ENCODE results near the gene CDR2. TPM values are rescaled to one million over a fixed set of nuclear protein-coding genes. Genes with fewer than 3 reads are reported as not detected.

The CDR2 gene
- total RNA-seq, 8 experiments from 2014 or later = 10.0 to 31.5 (median 18.3) TPM

DNA sequence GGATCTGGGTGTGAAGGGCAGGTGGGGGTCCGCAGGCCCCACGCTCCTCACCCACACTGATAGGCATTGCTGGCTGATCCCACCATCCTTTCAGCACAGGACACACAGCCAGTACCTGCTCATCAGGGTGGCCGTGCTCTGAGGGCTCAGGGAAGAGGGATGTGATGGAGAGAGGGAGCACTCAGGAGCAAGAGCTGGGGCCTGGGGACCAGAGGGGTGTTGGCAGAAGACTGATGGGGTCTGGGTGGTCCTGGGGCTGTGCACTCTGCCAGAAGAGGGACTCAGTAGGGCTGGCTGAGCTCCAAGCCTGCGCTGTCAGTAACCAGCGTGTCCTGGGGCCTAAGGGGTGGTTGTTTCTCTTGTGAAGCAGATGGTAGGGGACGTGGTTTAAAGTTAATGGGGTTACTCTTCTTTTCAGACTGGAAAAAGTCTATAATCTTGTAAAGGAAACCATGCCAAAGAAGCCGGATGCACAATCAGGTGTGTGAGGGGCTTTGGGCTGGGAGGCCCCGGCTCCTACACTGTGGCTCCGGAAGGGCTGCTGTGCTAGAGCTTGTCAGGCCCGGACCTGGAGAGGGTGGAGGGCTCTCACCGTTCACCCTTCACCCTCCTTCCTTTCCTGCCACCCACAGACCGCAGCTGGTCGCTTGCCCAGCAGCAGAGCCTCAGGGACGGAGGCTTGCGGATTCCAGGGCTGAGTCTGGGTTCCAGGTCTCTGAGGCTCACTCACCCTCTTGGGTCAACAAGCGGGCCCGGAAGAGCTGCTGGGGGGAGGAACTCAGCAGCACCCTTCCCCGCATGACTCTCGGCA lies 49.4 kb downstream of the CDR2 start:
- 82 to 100% (median 93%) methylated on average over 1 to 10 of the region's 19 CpGs; no CpG with 5 or more reads in 4 of the 10 experiments for WGBS, 10 experiments
- in situ Hi-C loops (cut with MboI; ENCODE audit: low pct_unique_long_range_greater_than_20kb in 2 of 9, low sequenced_read_pairs in 9 of 9, unreplicated experiment in 9 of 9) = loop anchor here in 3 of 9 experiments (10.0 to 25.0 kb wide), 3 partner anchors 1138 to 1463 kb away; no protein-coding TSS in a partner anchor
- H3K4me3 ChIP-seq = no peak overlapping the region
- H3K4me1 ChIP-seq (replicated peaks in 1 of 2) = peaks cover 0 to 3% of the 10 kb centered on the region in 2 donors
- ATAC-seq (replicated peaks in 6 of 8) = no peak
- H3K27ac ChIP-seq = no peak overlapping the region

DNA sequence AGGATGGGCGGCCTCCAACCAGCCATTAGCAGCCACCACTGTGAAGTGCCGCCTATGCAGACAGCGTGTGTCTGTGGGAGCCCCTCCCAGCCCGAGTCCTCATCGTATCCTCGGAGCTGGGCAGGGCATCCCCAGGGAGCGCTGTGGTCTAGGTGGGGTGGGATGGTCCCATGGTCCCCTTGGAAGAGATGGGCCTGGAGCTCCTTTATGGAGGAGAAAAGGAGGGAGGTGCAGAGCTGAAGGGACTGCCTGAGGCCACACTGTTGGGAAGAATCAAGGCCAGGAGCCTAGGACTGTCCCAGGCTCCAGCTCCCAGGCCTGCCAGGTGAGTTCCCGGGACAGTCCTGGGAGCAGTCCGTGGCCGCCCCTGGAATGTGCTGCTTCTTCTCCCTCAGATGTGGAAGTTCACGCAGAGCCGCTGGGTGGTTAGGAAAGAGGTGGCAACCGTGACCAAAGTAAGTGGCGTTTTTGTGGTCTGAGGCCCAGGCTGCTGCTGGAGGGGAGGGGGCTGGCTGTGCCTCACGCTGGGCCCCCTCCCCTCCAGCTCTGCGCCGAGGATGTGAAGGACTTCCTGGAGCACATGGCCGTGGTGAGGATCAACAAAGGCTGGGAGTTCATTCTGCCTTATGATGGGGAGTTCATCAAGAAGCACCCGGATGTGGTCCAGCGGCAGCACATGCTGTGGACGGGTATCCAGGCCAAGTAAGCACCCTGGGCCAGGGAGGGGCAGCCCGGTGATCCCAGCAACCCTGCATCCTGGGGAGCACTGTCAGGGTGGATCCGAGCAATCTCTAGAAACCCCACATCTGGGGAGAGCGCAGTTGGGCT lies 50.2 kb downstream of the CDR2 start:
- H3K27ac ChIP-seq = no peak overlapping the region
- in situ Hi-C loops (cut with MboI; ENCODE audit: low pct_unique_long_range_greater_than_20kb in 2 of 9, low sequenced_read_pairs in 9 of 9, unreplicated experiment in 9 of 9) = loop anchor here in 1 of 9 experiments (10.0 kb wide), 1 partner anchor 1139 kb away; no protein-coding TSS in a partner anchor
- 87 to 100% (median 97%) methylated on average over 1 to 5 of the region's 24 CpGs; no CpG with 5 or more reads in 4 of the 10 experiments for WGBS, 10 experiments
- H3K4me1 ChIP-seq (replicated peaks in 1 of 2) = peaks cover 0 to 3% of the 10 kb centered on the region in 2 donors
- H3K4me3 ChIP-seq = no peak overlapping the region
- ATAC-seq (replicated peaks in 6 of 8) = no peak

DNA sequence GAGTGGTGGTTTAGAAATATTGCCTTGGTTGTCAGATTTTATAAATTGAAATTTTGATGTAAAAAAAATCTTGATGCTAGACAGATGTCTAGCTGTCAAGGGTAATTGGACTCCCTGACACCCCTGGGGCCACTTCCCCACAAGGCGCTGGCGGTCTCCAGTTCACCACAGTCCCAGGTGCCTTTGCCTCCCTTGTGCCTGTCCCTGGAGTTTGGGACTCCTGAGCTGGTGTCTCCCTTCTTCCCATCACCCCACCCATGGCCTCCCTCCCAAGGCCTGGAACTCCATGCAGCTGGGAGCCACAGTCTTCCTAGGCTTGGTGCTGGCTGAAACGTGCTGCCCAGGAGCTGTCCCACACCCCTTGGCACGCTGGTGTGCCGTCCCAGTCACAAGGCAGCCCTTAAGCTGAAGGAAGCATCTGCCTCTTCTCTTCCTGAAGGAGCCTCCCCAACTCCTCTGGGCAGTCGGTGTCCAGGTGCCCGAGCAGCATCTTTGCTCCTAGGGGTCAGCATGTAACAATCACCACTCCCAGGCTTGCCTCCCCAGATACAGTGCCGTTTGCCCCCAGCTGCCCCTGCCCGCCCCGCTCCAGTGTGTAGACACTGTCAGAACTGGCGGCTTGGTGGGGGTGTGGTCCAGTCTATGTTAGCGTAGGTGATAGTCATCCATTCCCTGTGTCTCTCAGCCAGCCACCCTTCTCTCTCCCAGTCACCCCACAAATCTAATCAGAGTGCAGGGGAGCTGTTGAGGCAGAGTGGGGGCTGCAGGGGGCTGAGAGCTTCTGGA lies 51.1 kb downstream of the CDR2 start:
- ATAC-seq (replicated peaks in 6 of 8) = no peak
- peaks cover 0 to 3% of the 10 kb centered on the region in 2 donors for H3K4me1 ChIP-seq (replicated peaks in 1 of 2)
- in situ Hi-C loops (cut with MboI; ENCODE audit: low pct_unique_long_range_greater_than_20kb in 2 of 9, low sequenced_read_pairs in 9 of 9, unreplicated experiment in 9 of 9) = loop anchor here in 1 of 9 experiments (10.0 kb wide), 1 partner anchor 1139 kb away; no protein-coding TSS in a partner anchor
- H3K4me3 ChIP-seq = no peak overlapping the region
- H3K27ac ChIP-seq = no peak overlapping the region
- WGBS, 10 experiments = 20 to 100% (median 100%) methylated on average over 1 to 4 of the region's 12 CpGs; no CpG with 5 or more reads in 5 of the 10 experiments

DNA sequence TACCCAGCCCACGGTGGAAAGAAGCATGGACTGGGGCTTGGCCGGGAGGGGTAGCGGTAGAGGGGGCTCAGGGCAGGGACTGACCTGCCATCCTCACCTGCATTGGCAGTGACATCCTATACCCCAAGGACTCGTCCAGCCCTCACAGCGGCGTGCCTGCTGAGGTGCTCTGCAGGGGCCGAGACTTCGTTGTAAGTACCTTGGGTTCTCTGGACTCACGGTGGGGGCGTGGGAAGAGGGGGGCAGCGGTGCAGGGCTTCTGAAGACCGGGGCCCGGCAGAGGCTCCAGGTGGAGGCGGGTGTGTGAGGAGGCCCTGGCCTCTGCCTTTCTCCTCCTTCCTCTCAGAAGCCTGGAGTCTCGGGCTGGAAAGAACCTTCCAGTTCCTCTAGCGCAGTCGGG lies 51.7 kb downstream of the CDR2 start:
- in situ Hi-C loops (cut with MboI; ENCODE audit: low pct_unique_long_range_greater_than_20kb in 2 of 9, low sequenced_read_pairs in 9 of 9, unreplicated experiment in 9 of 9) = loop anchor here in 1 of 9 experiments (10.0 kb wide), 1 partner anchor 1138 kb away; no protein-coding TSS in a partner anchor
- WGBS, 10 experiments = 100% methylated on average over 8 of the region's 17 CpGs; no CpG with 5 or more reads in 9 of the 10 experiments

DNA sequence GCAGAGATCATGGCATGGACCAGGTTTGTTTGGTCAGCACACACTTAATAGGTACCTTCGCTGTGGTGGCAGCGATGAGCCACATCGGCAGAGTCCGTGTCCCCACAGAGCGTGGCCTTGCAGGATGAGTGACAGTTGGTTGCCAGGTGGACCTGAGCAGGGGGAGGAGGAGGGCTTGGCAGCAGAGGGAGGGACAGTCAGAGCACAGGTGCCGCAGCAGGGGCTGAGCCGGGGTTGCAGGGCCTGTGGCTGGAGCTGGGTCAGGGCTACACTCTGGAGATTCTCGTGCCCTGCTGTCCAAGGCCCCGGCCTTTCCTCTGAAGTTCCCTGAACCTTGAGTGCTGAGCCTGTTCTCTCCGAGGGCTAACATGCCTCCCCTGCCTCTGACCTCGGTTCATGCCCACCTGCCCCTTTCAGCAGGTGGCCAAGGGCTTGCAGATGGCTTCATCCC lies 52.4 kb downstream of the CDR2 start:
- 40 to 90% (median 80%) methylated on average over 1 to 4 of the region's 11 CpGs; no CpG with 5 or more reads in 7 of the 10 experiments for WGBS, 10 experiments
- peaks cover 0 to 3% of the 10 kb centered on the region in 2 donors for H3K4me1 ChIP-seq (replicated peaks in 1 of 2)
- no peak for ATAC-seq (replicated peaks in 6 of 8)
- in situ Hi-C loops (cut with MboI; ENCODE audit: low pct_unique_long_range_greater_than_20kb in 2 of 9, low sequenced_read_pairs in 9 of 9, unreplicated experiment in 9 of 9) = loop anchor here in 1 of 9 experiments (10.0 kb wide), 1 partner anchor 1137 kb away; no protein-coding TSS in a partner anchor
- no peak overlapping the region for H3K27ac ChIP-seq
- H3K4me3 ChIP-seq = no peak overlapping the region

More for the DNA sequence above, 51.7 kb downstream of the CDR2 start:
- no peak overlapping the region for H3K27ac ChIP-seq
- H3K4me1 ChIP-seq (replicated peaks in 1 of 2) = peaks cover 0 to 3% of the 10 kb centered on the region in 2 donors
- ATAC-seq (replicated peaks in 6 of 8) = no peak
- no peak overlapping the region for H3K4me3 ChIP-seq

DNA sequence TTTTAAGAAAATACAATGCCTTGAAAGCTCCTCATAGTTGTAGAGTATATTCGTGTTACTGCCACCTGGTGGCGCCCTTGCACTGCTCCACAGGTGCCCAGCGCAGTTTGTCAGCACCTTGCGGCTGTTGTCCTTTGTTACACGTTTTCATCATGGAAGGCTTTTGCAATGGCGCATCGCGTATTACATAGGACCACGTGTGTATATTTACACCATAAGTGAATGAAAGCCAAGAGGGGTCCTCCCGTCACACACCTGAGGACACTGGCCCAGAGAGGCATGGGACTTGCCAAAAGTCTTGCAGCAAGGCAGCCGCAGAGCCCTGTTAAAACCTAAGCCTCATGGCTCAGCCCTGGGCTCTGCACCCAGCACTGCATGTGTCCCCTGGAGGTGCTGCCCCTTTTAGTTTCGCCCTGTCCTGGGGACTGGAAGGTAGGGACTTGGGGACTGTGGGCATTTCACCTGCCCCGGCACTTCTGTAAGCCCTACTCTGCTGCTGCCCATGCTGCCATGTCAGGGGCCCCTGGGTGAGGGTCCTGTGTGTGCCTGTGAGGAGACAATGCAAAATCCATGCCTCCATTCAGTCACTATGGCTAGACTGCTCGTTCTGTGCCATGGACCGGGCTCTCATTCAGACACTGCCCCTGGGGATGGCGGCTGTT lies 52.9 kb downstream of the CDR2 start:
- in situ Hi-C loops (cut with MboI; ENCODE audit: low pct_unique_long_range_greater_than_20kb in 2 of 9, low sequenced_read_pairs in 9 of 9, unreplicated experiment in 9 of 9) = loop anchor here in 1 of 9 experiments (10.0 kb wide), 1 partner anchor 1137 kb away; no protein-coding TSS in a partner anchor
- Histone ChIP-seq H3K4me3 (no peak overlapping the region), H3K4me1 (replicated peaks in 1 of 2) (peaks cover 0 to 3% of the 10 kb centered on the region in 2 donors), H3K27ac (no peak overlapping the region)
- peak; percentile 70 to 87 (median 75) for ATAC-seq (replicated peaks in 6 of 8)
- 14 to 100% (median 25%) methylated on average over 1 to 11 of the region's 16 CpGs; no CpG with 5 or more reads in 1 of the 10 experiments for WGBS, 10 experiments

DNA sequence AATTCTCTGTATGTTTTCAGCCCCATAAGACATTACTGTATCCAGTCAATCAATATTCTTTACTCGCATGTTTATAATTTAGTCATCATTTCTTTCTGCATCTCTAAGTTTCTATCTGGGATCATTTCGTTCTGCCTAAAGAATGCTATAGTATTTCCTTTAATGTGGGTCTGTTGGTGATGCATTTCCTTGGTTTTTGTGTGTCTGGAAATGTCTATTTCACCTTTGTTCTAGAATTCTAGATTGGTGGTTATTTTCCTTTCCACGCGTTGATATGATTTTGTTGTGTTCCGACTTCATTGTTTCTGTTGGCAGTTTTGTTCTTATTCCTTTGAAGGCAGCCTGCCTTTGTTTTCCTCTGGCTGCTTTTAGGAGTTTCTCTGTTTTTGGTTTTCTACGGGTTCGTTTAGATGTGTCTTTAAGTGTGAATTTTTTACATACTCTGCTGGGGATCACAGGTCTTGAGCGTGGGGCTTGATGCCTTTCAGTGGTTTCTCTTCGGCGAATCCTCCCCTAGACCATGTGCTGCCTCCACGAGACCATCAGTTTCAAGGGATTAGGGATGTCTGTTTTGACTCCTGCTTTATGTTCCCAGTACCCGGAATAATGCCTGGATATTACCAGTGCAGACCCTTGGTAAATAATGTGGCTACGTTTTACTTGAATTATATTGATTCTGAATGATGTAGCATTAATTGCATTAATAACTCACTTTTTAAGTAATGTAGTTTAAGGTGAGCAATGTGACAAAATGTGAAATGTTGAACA lies 53.7 kb downstream of the CDR2 start:
- Histone ChIP-seq H3K27ac (no peak overlapping the region), H3K4me3 (no peak overlapping the region), H3K4me1 (replicated peaks in 1 of 2) (peaks cover 0 to 3% of the 10 kb centered on the region in 2 donors)
- 25 to 85% (median 73%) methylated on average over 4 to 12 of the region's 13 CpGs for WGBS, 10 experiments
- in situ Hi-C loops (cut with MboI; ENCODE audit: low pct_unique_long_range_greater_than_20kb in 2 of 9, low sequenced_read_pairs in 9 of 9, unreplicated experiment in 9 of 9) = loop anchor here in 1 of 9 experiments (10.0 kb wide), 1 partner anchor 1136 kb away; no protein-coding TSS in a partner anchor
- peak in 3 of 8 experiments; percentile 5 to 9 (median 6) for ATAC-seq (replicated peaks in 6 of 8)

DNA sequence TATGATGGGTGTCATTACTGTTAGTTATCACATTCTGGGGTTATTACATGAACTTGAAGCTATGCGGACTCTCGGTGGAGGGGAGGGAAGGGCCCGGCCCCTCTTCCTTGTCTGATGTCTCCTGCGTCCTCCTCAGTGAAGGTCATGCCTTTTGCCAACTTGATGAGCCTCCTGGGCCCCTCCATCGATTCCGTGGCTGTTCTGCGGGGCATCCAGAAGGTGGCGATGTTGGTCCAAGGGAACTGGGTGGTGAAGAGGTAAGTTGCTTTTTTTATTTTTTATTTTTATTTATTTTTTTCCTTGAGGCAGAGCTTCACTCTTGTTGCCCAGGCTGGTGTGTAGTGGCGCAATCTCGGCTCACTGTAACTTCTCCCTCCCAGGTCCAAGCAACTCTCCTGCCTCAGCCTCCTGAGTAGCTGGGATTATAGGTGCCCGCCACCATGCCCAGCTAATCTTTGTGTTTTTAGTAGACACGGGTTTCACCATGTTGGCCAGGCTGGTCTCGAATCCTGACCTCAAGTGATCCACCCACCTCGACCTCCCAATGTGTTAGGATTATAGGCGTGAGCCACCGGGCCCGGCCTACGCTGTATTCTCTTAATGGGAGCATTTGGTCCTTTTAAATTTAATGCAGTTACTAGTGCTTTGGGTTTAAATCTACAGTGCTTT lies 55.6 kb downstream of the CDR2 start:
- WGBS, 10 experiments = 77 to 100% (median 93%) methylated on average over 1 to 15 of the region's 18 CpGs; no CpG with 5 or more reads in 2 of the 10 experiments
- H3K4me3 ChIP-seq = no peak overlapping the region
- in situ Hi-C loops (cut with MboI; ENCODE audit: low pct_unique_long_range_greater_than_20kb in 2 of 9, low sequenced_read_pairs in 9 of 9, unreplicated experiment in 9 of 9) = no loop called here
- peak in 1 of 8 experiments; percentile 12 for ATAC-seq (replicated peaks in 6 of 8)
- H3K4me1 ChIP-seq (replicated peaks in 1 of 2) = peaks cover 0 to 3% of the 10 kb centered on the region in 2 donors
- no peak overlapping the region for H3K27ac ChIP-seq

DNA sequence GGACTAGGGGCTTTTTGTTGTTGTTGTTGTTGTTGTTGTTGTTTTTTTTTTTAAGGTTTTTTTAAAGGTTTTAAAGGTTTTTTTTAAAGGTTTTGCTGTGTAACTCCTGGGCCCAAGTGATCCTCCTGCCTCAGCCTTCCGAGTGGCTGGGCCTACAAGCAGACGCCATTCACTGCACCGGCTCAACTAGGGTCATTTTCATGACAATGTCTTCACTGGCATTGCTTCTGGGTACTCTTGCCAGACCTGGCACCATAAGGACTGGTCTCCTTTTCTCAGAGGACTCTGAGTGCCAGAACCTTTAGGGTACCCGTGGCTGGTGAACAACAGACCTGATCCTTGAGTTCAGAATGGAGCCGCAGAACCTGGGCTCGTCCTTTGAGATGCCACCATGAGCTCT lies 56.8 kb downstream of the CDR2 start:
- no peak overlapping the region for H3K27ac ChIP-seq
- in situ Hi-C loops (cut with MboI; ENCODE audit: low pct_unique_long_range_greater_than_20kb in 2 of 9, low sequenced_read_pairs in 9 of 9, unreplicated experiment in 9 of 9) = no loop called here
- peaks cover 0 to 3% of the 10 kb centered on the region in 2 donors for H3K4me1 ChIP-seq (replicated peaks in 1 of 2)
- H3K4me3 ChIP-seq = no peak overlapping the region
- ATAC-seq (replicated peaks in 6 of 8) = no peak
- WGBS, 10 experiments = 89 to 100% (median 94%) methylated on average over 1 to 6 of the region's 6 CpGs; no CpG with 5 or more reads in 5 of the 10 experiments

DNA sequence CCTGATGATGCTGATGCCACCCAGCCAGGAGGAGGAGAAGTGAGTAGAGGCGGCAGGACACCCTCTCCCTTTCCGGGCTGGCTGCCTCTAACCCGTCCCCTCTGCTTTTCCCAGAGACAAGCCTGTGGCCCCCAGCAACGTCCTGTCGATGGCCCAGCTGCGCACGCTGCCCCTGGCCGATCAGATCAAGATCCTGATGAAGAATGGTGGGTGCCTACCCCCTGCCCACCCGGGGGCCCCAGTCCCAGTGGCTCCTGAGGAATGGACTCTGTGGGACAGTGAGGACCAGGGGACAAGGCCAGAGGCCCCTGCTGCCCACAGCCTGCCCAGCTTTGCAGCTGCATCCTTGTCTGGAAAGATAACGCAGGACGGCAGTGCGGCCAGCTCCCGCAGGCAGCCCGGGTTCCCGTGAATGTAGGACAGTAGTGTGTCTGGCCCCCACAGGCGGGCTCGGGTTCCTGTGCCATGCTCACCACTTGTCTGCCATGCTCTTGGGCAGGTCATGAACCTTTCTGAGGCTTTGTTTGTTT lies 57.4 kb downstream of the CDR2 start:
- peak in 1 of 8 experiments; percentile 8 for ATAC-seq (replicated peaks in 6 of 8)
- WGBS, 10 experiments = 70 to 90% (median 86%) methylated on average over 2 to 7 of the region's 17 CpGs; no CpG with 5 or more reads in 7 of the 10 experiments
- in situ Hi-C loops (cut with MboI; ENCODE audit: low pct_unique_long_range_greater_than_20kb in 2 of 9, low sequenced_read_pairs in 9 of 9, unreplicated experiment in 9 of 9) = no loop called here
- Histone ChIP-seq H3K4me3 (no peak overlapping the region), H3K4me1 (replicated peaks in 1 of 2) (peaks cover 0 to 3% of the 10 kb centered on the region in 2 donors), H3K27ac (no peak overlapping the region)
